ENCODE measurements around the gene ANKRD33B.

- TF ChIP-seq CTCF (IDR thresholded peaks at IDR 0.05 in 8 of 11, conservative IDR thresholded peaks at IDR 0.05 in 3 of 11) (no peak), POLR2AphosphoS5 (IDR thresholded peaks at IDR 0.05) (no peak)
Observed at GRCh38 chr5:10527281-10527950, 36.5 kb upstream of the ANKRD33B start.
